Left ventricle myocardium inferior (tissue), 1 donor: ENCODE data around the gene DDN. TPM values are rescaled to one million over a fixed set of nuclear protein-coding genes. Genes with fewer than 3 reads are reported as not detected.

Experiments used
- DNase-seq: peaks from one replicate; pipeline ENCODE4 v3.0.0-alpha.2; 2020
- H3K27ac ChIP-seq: fragments of 200-600 bp; replicated peaks from 2 replicates; pipeline ENCODE4 v1.8.0; 2021
- H3K27me3 ChIP-seq: fragments of 200-600 bp; 2 replicates; pipeline ENCODE4 v1.8.0; 2021; ENCODE audit warnings: low read depth
- H3K36me3 ChIP-seq: fragments of 200-600 bp; 2 replicates; pipeline ENCODE4 v1.8.0; 2021
- H3K4me1 ChIP-seq: fragments of 200-600 bp; 2 replicates; pipeline ENCODE4 v1.8.0; 2021
- H3K4me3 ChIP-seq: fragments of 200-600 bp; 2 replicates; pipeline ENCODE4 v1.8.0; 2021; ENCODE audit warnings: mild to moderate bottlenecking, moderate library complexity
- H3K9me3 ChIP-seq: fragments of 200-600 bp; replicated peaks from 2 replicates; pipeline ENCODE4 v1.8.0; 2021
- intact Hi-C: fragments of 100-400 bp; cut with micrococcal nuclease; formaldehyde crosslinking; loops from one replicate; pipeline ENCODE4 v1.11.0; 2022
- total RNA-seq: library from RNA; stranded (reverse); fragmentation: NEBNext Ultra II Directional; extraction: Animal tissue kit (Norgen Biotek cat#: 25700); gene quantifications from one replicate; pipeline ENCODE4 v1.2.1, GENCODE V29; 2021
- TF ChIP-seq, protein P1 (sequence below): fragments of 200-600 bp; IDR thresholded peaks from 2 replicates; pipeline ENCODE4 v1.8.0; 2021; ENCODE audit warnings: antibody characterized with exemption, mild to moderate bottlenecking, borderline replicate concordance
- donor health status: DM: no; HTN: yes; CAD: no; lungs with severe emphysema.

Gene DDN
- total RNA-seq, 1 donor from 2014 or later: 1.4 TPM

DNA sequence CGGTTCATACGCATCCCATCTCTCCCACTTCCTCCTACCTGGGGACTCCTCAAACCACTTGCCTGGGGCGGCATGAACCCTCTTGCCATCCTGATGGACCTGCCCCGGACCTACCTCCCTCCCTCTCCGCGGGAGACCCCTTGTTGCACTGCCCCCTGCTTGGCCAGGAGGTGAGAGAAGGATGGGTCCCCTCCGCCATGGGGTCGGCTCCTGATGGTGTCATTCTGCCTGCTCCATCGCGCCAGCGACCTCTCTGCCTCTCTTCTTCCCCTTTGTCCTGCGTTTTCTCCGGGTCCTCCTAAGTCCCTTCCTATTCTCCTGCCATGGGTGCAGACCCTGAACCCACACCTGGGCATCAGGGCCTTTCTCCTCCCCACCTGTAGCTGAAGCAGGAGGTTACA, 17.4 kb downstream of the DDN start:
- no peaks in the 10 kb centered on the region for H3K36me3 ChIP-seq
- H3K27ac ChIP-seq: no peak overlapping the region
- peaks cover 57% of the 10 kb centered on the region for H3K4me1 ChIP-seq
- TF ChIP-seq, protein P1, sequence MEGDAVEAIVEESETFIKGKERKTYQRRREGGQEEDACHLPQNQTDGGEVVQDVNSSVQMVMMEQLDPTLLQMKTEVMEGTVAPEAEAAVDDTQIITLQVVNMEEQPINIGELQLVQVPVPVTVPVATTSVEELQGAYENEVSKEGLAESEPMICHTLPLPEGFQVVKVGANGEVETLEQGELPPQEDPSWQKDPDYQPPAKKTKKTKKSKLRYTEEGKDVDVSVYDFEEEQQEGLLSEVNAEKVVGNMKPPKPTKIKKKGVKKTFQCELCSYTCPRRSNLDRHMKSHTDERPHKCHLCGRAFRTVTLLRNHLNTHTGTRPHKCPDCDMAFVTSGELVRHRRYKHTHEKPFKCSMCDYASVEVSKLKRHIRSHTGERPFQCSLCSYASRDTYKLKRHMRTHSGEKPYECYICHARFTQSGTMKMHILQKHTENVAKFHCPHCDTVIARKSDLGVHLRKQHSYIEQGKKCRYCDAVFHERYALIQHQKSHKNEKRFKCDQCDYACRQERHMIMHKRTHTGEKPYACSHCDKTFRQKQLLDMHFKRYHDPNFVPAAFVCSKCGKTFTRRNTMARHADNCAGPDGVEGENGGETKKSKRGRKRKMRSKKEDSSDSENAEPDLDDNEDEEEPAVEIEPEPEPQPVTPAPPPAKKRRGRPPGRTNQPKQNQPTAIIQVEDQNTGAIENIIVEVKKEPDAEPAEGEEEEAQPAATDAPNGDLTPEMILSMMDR: no peak
- DNase-seq: no peak
- H3K9me3 ChIP-seq: no peaks in the 10 kb centered on the region
- H3K27me3 ChIP-seq: peaks cover 100% of the 10 kb centered on the region
- intact Hi-C loops: no loop called here
- H3K4me3 ChIP-seq: peak overlapping the region; percentile 59

DNA sequence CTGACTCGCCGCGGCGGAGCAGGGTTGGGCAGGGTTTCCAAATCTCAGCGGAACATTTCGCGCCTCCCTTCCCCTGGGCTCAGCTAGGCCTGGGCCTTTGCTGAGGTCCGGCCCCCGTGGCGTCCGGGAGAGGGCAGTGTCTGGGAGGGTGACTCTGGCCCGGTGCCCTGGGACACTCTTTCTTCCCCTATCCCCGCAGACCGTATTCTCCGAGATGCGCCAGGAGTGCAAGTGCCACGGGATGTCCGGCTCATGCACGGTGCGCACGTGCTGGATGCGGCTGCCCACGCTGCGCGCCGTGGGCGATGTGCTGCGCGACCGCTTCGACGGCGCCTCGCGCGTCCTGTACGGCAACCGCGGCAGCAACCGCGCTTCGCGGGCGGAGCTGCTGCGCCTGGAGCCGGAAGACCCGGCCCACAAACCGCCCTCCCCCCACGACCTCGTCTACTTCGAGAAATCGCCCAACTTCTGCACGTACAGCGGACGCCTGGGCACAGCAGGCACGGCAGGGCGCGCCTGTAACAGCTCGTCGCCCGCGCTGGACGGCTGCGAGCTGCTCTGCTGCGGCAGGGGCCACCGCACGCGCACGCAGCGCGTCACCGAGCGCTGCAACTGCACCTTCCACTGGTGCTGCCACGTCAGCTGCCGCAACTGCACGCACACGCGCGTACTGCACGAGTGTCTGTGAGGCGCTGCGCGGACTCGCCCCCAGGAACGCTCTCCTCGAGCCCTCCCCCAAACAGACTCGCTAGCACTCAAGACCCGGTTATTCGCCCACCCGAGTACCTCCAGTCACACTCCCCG, 18.0 kb downstream of the DDN start:
- TF ChIP-seq, protein P1: peak; percentile 12
- Histone ChIP-seq H3K27me3 (peaks cover 100% of the 10 kb centered on the region), H3K4me1 (peaks cover 53% of the 10 kb centered on the region)

DNA sequence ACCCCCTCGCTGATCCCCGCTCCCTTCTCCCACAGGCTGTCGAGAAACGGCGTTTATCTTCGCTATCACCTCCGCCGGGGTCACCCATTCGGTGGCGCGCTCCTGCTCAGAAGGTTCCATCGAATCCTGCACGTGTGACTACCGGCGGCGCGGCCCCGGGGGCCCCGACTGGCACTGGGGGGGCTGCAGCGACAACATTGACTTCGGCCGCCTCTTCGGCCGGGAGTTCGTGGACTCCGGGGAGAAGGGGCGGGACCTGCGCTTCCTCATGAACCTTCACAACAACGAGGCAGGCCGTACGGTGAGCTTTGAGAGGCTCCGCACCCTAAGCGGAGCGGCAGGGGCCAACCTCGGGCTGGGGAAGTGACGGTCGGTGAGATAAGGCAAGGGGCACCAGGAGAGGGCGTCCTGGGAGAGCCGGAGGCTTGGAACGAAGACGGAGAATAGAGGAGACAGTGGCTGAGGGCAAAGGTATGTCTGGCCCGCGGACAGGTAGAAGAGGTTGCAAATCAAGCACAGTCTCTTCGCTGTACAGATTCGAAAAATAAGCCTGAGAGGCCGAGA, 18.7 kb downstream of the DDN start:
- Histone ChIP-seq H3K27ac (no peak overlapping the region), H3K27me3 (peaks cover 100% of the 10 kb centered on the region), H3K36me3 (no peaks in the 10 kb centered on the region), H3K9me3 (no peaks in the 10 kb centered on the region), H3K4me3 (peak overlapping the region; percentile 59), H3K4me1 (peaks cover 46% of the 10 kb centered on the region)
- TF ChIP-seq, protein P1: no peak
- DNase-seq: no peak
- intact Hi-C loops: no loop called here

More for the DNA sequence above, 18.0 kb downstream of the DDN start:
- H3K27ac ChIP-seq: no peak overlapping the region
- no peak for DNase-seq
- intact Hi-C loops: no loop called here
- peak overlapping the region; percentile 59 for H3K4me3 ChIP-seq
- no peaks in the 10 kb centered on the region for H3K36me3 ChIP-seq
- no peaks in the 10 kb centered on the region for H3K9me3 ChIP-seq

DNA sequence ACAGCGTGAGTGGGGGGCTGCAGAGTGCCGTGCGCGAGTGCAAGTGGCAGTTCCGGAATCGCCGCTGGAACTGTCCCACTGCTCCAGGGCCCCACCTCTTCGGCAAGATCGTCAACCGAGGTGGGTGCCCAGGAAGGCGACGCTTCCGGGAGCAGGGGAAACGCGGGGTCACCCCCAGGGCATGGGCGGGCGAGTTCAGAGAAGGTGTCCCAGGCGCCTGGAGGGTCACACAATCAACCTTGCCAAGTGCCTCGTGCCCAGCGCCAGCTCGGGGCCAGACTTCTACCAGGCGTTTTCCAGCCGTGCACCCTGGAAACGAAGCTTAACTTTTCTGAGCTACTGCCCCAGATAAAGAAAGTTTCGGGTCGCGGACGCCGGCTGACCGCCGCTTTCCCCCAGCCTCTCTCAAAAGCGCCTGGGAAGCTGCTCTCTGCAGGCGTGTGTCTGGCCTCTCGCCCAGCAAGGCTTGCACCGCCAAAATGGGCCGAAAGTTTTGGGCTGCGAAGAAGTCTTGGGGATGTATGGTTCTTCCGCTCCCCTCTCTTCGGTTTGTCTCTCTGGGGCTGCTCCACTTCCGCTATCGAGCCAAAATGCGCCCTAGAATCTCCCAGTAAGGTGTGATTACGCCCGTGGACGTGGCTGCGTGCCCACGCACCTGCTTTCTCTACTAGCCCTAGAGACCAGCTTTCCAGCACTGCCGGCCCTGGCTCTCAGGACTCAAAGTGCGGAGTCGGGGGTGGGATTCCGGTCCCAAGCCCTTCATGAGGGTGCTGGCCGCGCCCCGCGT, 19.4 kb downstream of the DDN start:
- Histone ChIP-seq H3K4me1 (peaks cover 42% of the 10 kb centered on the region), H3K36me3 (no peaks in the 10 kb centered on the region), H3K27ac (no peak overlapping the region), H3K27me3 (peaks cover 100% of the 10 kb centered on the region), H3K9me3 (no peaks in the 10 kb centered on the region), H3K4me3 (peak overlapping the region; percentile 59)
- no peak for DNase-seq
- intact Hi-C loops: no loop called here
- TF ChIP-seq, protein P1: no peak

- no peaks in the 10 kb centered on the region for H3K9me3 ChIP-seq
- no peaks in the 10 kb centered on the region for H3K36me3 ChIP-seq
- no peak overlapping the region for H3K27ac ChIP-seq
- H3K4me1 ChIP-seq: peaks cover 45% of the 10 kb centered on the region
- intact Hi-C loops: no loop called here
- H3K27me3 ChIP-seq: peaks cover 100% of the 10 kb centered on the region
- no peak for DNase-seq
- peak overlapping the region; percentile 59 for H3K4me3 ChIP-seq
- TF ChIP-seq, protein P1: no peak
Measured at GRCh38 chr12:48978741-48979601, 20.2 kb downstream of the DDN start.
